Measurements from ENCODE around the gene DNAJB4.
"Not testable (repeated sequence)": the region's sequence is repeated elsewhere in the genome, so short reads cannot be mapped to it uniquely, and the experiment has no call there.

The DNAJB4 gene

GRCh38 chr1:77990629-77991204, 14.0 kb upstream of the DNAJB4 start:
- DNase-seq (ENCODE audit: low read depth in 2 of 3, low spot score in 2 of 3), result no peak

- no peak for DNase-seq (ENCODE audit: low read depth in 2 of 3, low spot score in 2 of 3)
These were observed 13.1 kb upstream of the DNAJB4 start for GRCh38 chr1:77991638-77992037.

- DNase-seq (ENCODE audit: low read depth in 2 of 3, low spot score in 2 of 3), result no peak
These were observed 10.5 kb upstream of the DNAJB4 start for GRCh38 chr1:77994117-77994705.

GRCh38 chr1:77996734-77997133, 8.0 kb upstream of the DNAJB4 start:
- no peak for DNase-seq (ENCODE audit: low read depth in 2 of 3, low spot score in 2 of 3)

- DNase-seq (ENCODE audit: low read depth in 2 of 3, low spot score in 2 of 3), result not testable (repeated sequence)
These were observed 4.2 kb upstream of the DNAJB4 start for GRCh38 chr1:78000536-78000935.

- DNase-seq (ENCODE audit: low read depth in 2 of 3, low spot score in 2 of 3), result no peak
These were observed 1.5 kb upstream of the DNAJB4 start for GRCh38 chr1:78003070-78003746.

GRCh38 chr1:78003882-78004718, 639 bp upstream of the DNAJB4 start:
- peak in 1 of 3 experiments; percentile 12 for DNase-seq (ENCODE audit: low read depth in 2 of 3, low spot score in 2 of 3)

- no peak for DNase-seq (ENCODE audit: low read depth in 2 of 3, low spot score in 2 of 3)
These were observed 646 bp downstream of the DNAJB4 start for GRCh38 chr1:78005448-78005722.

GRCh38 chr1:78005755-78006154, 1.0 kb downstream of the DNAJB4 start:
- no peak for DNase-seq (ENCODE audit: low read depth in 2 of 3, low spot score in 2 of 3)

- DNase-seq (ENCODE audit: low read depth in 2 of 3, low spot score in 2 of 3), result no peak
These were observed 1.8 kb downstream of the DNAJB4 start for GRCh38 chr1:78006521-78006920.

GRCh38 chr1:78007677-78008341, 3.1 kb downstream of the DNAJB4 start:
- DNase-seq (ENCODE audit: low read depth in 2 of 3, low spot score in 2 of 3), result no peak

- DNase-seq (ENCODE audit: low read depth in 2 of 3, low spot score in 2 of 3), result no peak
These were observed 4.5 kb downstream of the DNAJB4 start for GRCh38 chr1:78009276-78009675.

GRCh38 chr1:78009836-78010235, 5.1 kb downstream of the DNAJB4 start:
- no peak for DNase-seq (ENCODE audit: low read depth in 2 of 3, low spot score in 2 of 3)

GRCh38 chr1:78011050-78011449, 6.3 kb downstream of the DNAJB4 start:
- no peak for DNase-seq (ENCODE audit: low read depth in 2 of 3, low spot score in 2 of 3)

- no peak for DNase-seq (ENCODE audit: low read depth in 2 of 3, low spot score in 2 of 3)
These were observed 10.4 kb downstream of the DNAJB4 start for GRCh38 chr1:78015148-78015547.

GRCh38 chr1:78019024-78019423, 14.3 kb downstream of the DNAJB4 start:
- no peak for DNase-seq (ENCODE audit: low read depth in 2 of 3, low spot score in 2 of 3)

- not testable (repeated sequence) for DNase-seq (ENCODE audit: low read depth in 2 of 3, low spot score in 2 of 3)
These were observed 16.4 kb downstream of the DNAJB4 start for GRCh38 chr1:78021134-78021533.

- no peak for DNase-seq (ENCODE audit: low read depth in 2 of 3, low spot score in 2 of 3)
These were observed 25.1 kb downstream of the DNAJB4 start for GRCh38 chr1:78029793-78030192.

GRCh38 chr1:78032996-78033796, 28.5 kb downstream of the DNAJB4 start:
- no peak for DNase-seq (ENCODE audit: low read depth in 2 of 3, low spot score in 2 of 3)

GRCh38 chr1:78033797-78034172, 29.0 kb downstream of the DNAJB4 start:
- no peak for DNase-seq (ENCODE audit: low read depth in 2 of 3, low spot score in 2 of 3)

GRCh38 chr1:78035121-78035520, 30.4 kb downstream of the DNAJB4 start:
- no peak for DNase-seq (ENCODE audit: low read depth in 2 of 3, low spot score in 2 of 3)

All from activated CD8-positive, alpha-beta memory T cell treated with anti-CD3 and anti-CD28 coated beads for 48 hours (primary cell).